HepG2 (cell line): ENCODE data around the gene BBIP1. TPM values are rescaled to one million over a fixed set of nuclear protein-coding genes. Genes with fewer than 3 reads are reported as not detected.

Experiments used
- ATAC-seq: fragments of 200-7000 bp; cut with Tn5 transposase; 3 replicates; pipeline ENCODE4 v1.9.1; 2020; ENCODE audit warnings: mild to moderate bottlenecking, moderate library complexity
- BruUV-seq: library from RNA; stranded (reverse); fragments of 400-500 nt; replicated peaks from 2 replicates; lab custom pipeline; 2021; lab: Mats Ljungman, UMichigan
- CTCF ChIA-PET: fragments of 300-600 bp; formaldehyde crosslinking; extraction: SDS; loops from one replicate; lab custom pipeline; 2021; ENCODE audit warnings: low total read pairs, inconsistent platforms, low intra/inter-chr PET ratio; lab: Yijun Ruan, JAX
- POLR2A ChIA-PET: fragments of 350-600 bp; sonication (Branson Sonifier 250); formaldehyde crosslinking; loops from one replicate; lab custom pipeline; 2020; ENCODE audit warnings: antibody characterized with exemption, inconsistent platforms; lab: Yijun Ruan, JAX
- DNase-seq: peaks from one replicate; pipeline ENCODE4 v3.0.0-alpha.2; 2015; ENCODE audit warnings: low spot score
- FAIRE-seq: peaks from 3 replicates; lab custom pipeline; 2011; peaks lifted over from hg19 to GRCh38; lab: Jason Lieb, UNC
- H2AFZ ChIP-seq: one replicate; pipeline ENCODE4 v1.6.1; 2011; ENCODE audit warnings: low read length, inconsistent platforms
- H3K27ac ChIP-seq: fragments of 300-600 bp; 3 replicates; pipeline ENCODE4 v1.8.0; 2011; ENCODE audit warnings: mixed run types, mild to moderate bottlenecking, mixed read lengths, low read length, inconsistent platforms; ENCODE audit not compliant: insufficient read depth; ENCODE audit errors: extremely low read length
- H3K27me3 ChIP-seq, 2 experiments: fragments of 200-600 bp in 1 of 2; 2 replicates in 1 of 2; 3 replicates in 1 of 2; pipeline versions ENCODE4 v1.6.0 to v1.8.0; 2011; ENCODE audit warnings: low read length in 2 of 2, mild to moderate bottlenecking in 2 of 2, moderate library complexity in 2 of 2, inconsistent platforms in 1 of 2; ENCODE audit not compliant: insufficient read depth in 2 of 2, control insufficient read depth in 1 of 2
- H3K36me3 ChIP-seq, 2 experiments: fragments of 200-600 bp in 1 of 2; replicated peaks in 1 of 2; 2 replicates in 1 of 2; 3 replicates in 1 of 2; pipeline versions ENCODE4 v1.5.1 to v1.8.0; 2011; ENCODE audit warnings: low read length in 2 of 2, inconsistent platforms in 1 of 2; ENCODE audit not compliant: insufficient read depth in 2 of 2, control insufficient read depth in 1 of 2
- H3K4me1 ChIP-seq: 2 replicates; pipeline ENCODE4 v1.5.1; 2012; ENCODE audit warnings: low read length, inconsistent platforms; ENCODE audit not compliant: insufficient read depth
- H3K4me2 ChIP-seq: 2 replicates; pipeline ENCODE4 v1.6.0; 2011; ENCODE audit warnings: low read depth, low read length, inconsistent platforms
- H3K4me3 ChIP-seq, 3 experiments: fragments of 200-600 bp in 1 of 3; sonication (generic), shearing (Covaris generic) in 1 of 3; replicated peaks in 1 of 3; 2 replicates each; pipeline ENCODE4 v1.5.1; 2011 to 2016; ENCODE audit warnings: low read length in 3 of 3, inconsistent platforms in 2 of 3, low read depth in 2 of 3, mild to moderate bottlenecking in 2 of 3, control low read depth in 1 of 3, mixed read lengths in 1 of 3; ENCODE audit not compliant: insufficient read depth in 1 of 3
- H3K79me2 ChIP-seq: one replicate; pipeline ENCODE4 v1.6.1; 2011; ENCODE audit warnings: low read length, inconsistent platforms; ENCODE audit not compliant: insufficient read depth
- H3K9ac ChIP-seq: 2 replicates; pipeline ENCODE4 v1.6.0; 2011; ENCODE audit warnings: mild to moderate bottlenecking, low read depth, low read length, inconsistent platforms; ENCODE audit not compliant: insufficient read depth
- H3K9me3 ChIP-seq: 2 replicates; pipeline ENCODE4 v1.5.1; 2012; ENCODE audit warnings: mild to moderate bottlenecking, low read length
- H4K20me1 ChIP-seq: 2 replicates; pipeline ENCODE4 v1.6.0; 2011; ENCODE audit warnings: inconsistent platforms, mild to moderate bottlenecking, low read length, moderate library complexity; ENCODE audit not compliant: insufficient read depth
- DPF2 ChIP-seq: sonication (generic); formaldehyde crosslinking; IDR thresholded peaks from 2 replicates; pipeline ENCODE4 v1.4.0; 2020; ENCODE audit warnings: mild to moderate bottlenecking, low read depth, missing genetic modification reagents, borderline replicate concordance
- FOXA1 ChIP-seq, 2 experiments: fragments of 450-650 bp in 1 of 2; sonication (generic) in 1 of 2; formaldehyde crosslinking in 1 of 2; IDR thresholded peaks; 2 replicates each; pipeline versions ENCODE4 v1.4.0 to v1.6.1; 2016 to 2020; ENCODE audit warnings: missing genetic modification reagents in 1 of 2
- RFX1 ChIP-seq: fragments of 450-650 bp; IDR thresholded peaks from 2 replicates; pipeline ENCODE4 v1.6.1; 2017
- ZBTB3 ChIP-seq: sonication (generic); formaldehyde crosslinking; IDR thresholded peaks from 2 replicates; pipeline ENCODE4 v1.4.0; 2020; ENCODE audit warnings: low read depth, mild to moderate bottlenecking, moderate library complexity, missing genetic modification reagents, borderline replicate concordance
- ZNF180 ChIP-seq: sonication (generic); formaldehyde crosslinking; IDR thresholded peaks from 2 replicates; pipeline ENCODE4 v1.4.0; 2020; ENCODE audit warnings: low read depth, missing genetic modification reagents, borderline replicate concordance
- ZNF343 ChIP-seq: sonication (generic); formaldehyde crosslinking; IDR thresholded peaks from 2 replicates; pipeline ENCODE4 v1.4.0; 2020; ENCODE audit warnings: mild to moderate bottlenecking, missing genetic modification reagents
- WGBS: methylation state at CpG from one replicate; pipeline ENCODE4 v1.1.6; 2017; ENCODE audit warnings: low lambda C conversion rate; 5-methylcytosine and 5-hydroxymethylcytosine counted together
- in situ Hi-C: cut with HindIII; loops from 2 replicates; pipeline ENCODE4 v1.10.0; 2017; ENCODE audit warnings: low pct_unique_long_range_greater_than_20kb; ENCODE audit not compliant: extremely low pct_ligation_motif_present
- intact Hi-C: fragments of 100-400 bp; cut with micrococcal nuclease; formaldehyde crosslinking; loops from one replicate; pipeline ENCODE4 v1.10.0; 2022; ENCODE audit not compliant: unreplicated experiment
- polyA plus RNA-seq, 8 experiments: library from polyadenylated mRNA; depleted of rRNA in 3 of 8; stranded (reverse) in 7 of 8; unstranded in 1 of 8; fragments of >200 nt; fragmentation: Illumina TruSeq in 4 of 8; extraction: Trizol in 4 of 8; gene quantifications; 2 replicates each; pipeline versions ENCODE4 v1.2.1 to v1.2.3, GENCODE V29; 2011 to 2016; ENCODE audit warnings: low read depth in 4 of 8, missing spikeins in 1 of 8, mixed read lengths in 1 of 8; ENCODE audit not compliant: insufficient read depth in 1 of 8
- total RNA-seq, 5 experiments: library from RNA; depleted of rRNA; stranded (reverse); fragments of >200 nt; fragmentation: Illumina TruSeq; extraction: Trizol; gene quantifications; 2 replicates each; pipeline ENCODE4 v1.2.3, GENCODE V29; 2016; ENCODE audit warnings: low read depth in 1 of 5
- TF ChIP-seq, protein P1 (sequence below): sonication (generic); formaldehyde crosslinking; IDR thresholded peaks from 2 replicates; pipeline ENCODE4 v1.9.0; 2021; ENCODE audit warnings: mild to moderate bottlenecking, missing genetic modification reagents
- TF ChIP-seq, protein P2 (sequence below): sonication (generic); formaldehyde crosslinking; IDR thresholded peaks from 2 replicates; pipeline ENCODE4 v1.5.0; 2020; ENCODE audit warnings: missing genetic modification reagents, mild to moderate bottlenecking, borderline replicate concordance

The BBIP1 gene
- total and polyA plus RNA-seq, 2 of the 13 experiments (the other 11 are each of a cell fraction or from before 2014, with no cell fraction given), result 18.3 to 24.1 TPM

DNA sequence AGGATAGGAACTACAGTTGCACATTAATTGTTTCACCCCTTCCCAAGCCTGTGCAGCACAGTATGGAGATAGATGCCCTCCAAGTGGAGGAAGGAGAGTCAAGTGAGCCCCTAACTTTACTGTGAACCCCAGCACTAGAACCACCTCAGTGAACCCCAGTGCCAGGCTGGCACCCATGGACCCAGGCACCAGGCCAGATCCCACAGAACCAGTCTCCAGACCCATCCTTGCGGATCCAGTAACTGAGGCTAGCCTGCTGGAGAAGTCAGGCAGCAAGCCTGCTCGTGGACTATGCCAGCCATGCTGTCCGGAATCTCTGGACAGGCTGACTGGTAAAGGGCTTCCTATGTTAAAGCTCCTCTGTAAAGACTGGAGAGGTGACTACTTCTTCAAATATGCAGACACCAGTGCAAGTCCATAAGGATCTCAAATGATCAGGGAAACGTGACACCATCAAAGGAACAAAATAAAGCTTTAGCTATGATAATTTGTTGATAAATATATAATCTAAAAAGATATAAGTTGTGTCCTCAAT lies 28.1 kb upstream of the BBIP1 start (continued):
- TF ChIP-seq, protein P1, sequence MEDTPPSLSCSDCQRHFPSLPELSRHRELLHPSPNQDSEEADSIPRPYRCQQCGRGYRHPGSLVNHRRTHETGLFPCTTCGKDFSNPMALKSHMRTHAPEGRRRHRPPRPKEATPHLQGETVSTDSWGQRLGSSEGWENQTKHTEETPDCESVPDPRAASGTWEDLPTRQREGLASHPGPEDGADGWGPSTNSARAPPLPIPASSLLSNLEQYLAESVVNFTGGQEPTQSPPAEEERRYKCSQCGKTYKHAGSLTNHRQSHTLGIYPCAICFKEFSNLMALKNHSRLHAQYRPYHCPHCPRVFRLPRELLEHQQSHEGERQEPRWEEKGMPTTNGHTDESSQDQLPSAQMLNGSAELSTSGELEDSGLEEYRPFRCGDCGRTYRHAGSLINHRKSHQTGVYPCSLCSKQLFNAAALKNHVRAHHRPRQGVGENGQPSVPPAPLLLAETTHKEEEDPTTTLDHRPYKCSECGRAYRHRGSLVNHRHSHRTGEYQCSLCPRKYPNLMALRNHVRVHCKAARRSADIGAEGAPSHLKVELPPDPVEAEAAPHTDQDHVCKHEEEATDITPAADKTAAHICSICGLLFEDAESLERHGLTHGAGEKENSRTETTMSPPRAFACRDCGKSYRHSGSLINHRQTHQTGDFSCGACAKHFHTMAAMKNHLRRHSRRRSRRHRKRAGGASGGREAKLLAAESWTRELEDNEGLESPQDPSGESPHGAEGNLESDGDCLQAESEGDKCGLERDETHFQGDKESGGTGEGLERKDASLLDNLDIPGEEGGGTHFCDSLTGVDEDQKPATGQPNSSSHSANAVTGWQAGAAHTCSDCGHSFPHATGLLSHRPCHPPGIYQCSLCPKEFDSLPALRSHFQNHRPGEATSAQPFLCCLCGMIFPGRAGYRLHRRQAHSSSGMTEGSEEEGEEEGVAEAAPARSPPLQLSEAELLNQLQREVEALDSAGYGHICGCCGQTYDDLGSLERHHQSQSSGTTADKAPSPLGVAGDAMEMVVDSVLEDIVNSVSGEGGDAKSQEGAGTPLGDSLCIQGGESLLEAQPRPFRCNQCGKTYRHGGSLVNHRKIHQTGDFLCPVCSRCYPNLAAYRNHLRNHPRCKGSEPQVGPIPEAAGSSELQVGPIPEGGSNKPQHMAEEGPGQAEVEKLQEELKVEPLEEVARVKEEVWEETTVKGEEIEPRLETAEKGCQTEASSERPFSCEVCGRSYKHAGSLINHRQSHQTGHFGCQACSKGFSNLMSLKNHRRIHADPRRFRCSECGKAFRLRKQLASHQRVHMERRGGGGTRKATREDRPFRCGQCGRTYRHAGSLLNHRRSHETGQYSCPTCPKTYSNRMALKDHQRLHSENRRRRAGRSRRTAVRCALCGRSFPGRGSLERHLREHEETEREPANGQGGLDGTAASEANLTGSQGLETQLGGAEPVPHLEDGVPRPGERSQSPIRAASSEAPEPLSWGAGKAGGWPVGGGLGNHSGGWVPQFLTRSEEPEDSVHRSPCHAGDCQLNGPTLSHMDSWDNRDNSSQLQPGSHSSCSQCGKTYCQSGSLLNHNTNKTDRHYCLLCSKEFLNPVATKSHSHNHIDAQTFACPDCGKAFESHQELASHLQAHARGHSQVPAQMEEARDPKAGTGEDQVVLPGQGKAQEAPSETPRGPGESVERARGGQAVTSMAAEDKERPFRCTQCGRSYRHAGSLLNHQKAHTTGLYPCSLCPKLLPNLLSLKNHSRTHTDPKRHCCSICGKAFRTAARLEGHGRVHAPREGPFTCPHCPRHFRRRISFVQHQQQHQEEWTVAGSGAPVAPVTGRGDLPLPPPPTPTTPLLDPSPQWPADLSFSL (CRISPR knock-in tag), result no peak
- TF ChIP-seq, protein P2, sequence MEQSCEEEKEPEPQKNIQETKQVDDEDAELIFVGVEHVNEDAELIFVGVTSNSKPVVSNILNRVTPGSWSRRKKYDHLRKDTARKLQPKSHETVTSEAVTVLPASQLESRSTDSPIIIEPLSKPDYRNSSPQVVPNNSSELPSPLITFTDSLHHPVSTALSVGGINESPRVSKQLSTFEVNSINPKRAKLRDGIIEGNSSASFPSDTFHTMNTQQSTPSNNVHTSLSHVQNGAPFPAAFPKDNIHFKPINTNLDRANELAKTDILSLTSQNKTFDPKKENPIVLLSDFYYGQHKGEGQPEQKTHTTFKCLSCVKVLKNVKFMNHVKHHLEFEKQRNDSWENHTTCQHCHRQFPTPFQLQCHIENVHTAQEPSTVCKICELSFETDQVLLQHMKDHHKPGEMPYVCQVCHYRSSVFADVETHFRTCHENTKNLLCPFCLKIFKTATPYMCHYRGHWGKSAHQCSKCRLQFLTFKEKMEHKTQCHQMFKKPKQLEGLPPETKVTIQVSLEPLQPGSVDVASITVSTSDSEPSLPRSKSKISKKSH (CRISPR knock-in tag), result no peak

DNA sequence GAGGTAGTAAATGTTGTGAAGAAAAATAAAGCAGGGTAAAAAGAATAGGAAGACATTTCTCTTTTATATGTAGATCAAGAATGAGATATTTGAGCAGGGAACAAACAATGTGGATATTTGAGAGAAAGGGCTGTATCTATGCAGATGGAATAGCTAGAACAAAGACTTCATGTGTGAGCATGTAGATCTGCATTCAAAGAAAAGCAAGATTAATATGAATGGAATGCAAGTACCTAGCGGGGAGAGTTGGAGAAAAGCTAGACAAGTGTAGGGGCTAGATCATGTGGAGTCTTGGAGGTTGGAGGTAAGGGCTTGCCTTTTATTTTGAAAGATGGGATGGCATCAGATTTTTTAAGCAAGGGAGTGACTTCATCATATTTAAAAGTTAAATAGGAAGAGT lies 27.5 kb upstream of the BBIP1 start:
- FAIRE-seq, result no peak
- H3K4me3 ChIP-seq, result no peak overlapping the region
- WGBS, result 97% methylated on average over 1 of the region's 1 CpG
- no peaks in the 10 kb centered on the region for H3K4me1 ChIP-seq
- ChIA-PET POLR2A (no interaction called here), CTCF (no interaction called here)
- no peaks in the 10 kb centered on the region for H3K9me3 ChIP-seq
- no TSS peak for BruUV-seq
- H4K20me1 ChIP-seq, result 0 out of 2 replicates have a peak, but pooled peaks cover 3% of the 10 kb centered on the region
- no peak overlapping the region for H3K9ac ChIP-seq
- H3K27me3 ChIP-seq, result no peaks in the 10 kb centered on the region
- intact Hi-C loops, result no loop called here
- in situ Hi-C loops, result no loop called here
- H3K36me3 ChIP-seq, result peaks cover 0 to 4% of the 10 kb centered on the region in 2 experiments; a peak in 1 of 5 replicates
- no peak overlapping the region for H3K27ac ChIP-seq
- H2AFZ ChIP-seq, result no peak overlapping the region
- no peak overlapping the region for H3K4me2 ChIP-seq
- no peak for ATAC-seq
- peaks cover 22% of the 10 kb centered on the region for H3K79me2 ChIP-seq
- DNase-seq, result no peak
- TF ChIP-seq ZNF343 (CRISPR knock-in tag) (no peak), DPF2 (CRISPR knock-in tag) (no peak), FOXA1 (IDR thresholded peaks at IDR 0.05) (no peak), FOXA1 (CRISPR knock-in tag; IDR thresholded peaks at IDR 0.05) (no peak), ZBTB3 (CRISPR knock-in tag) (no peak), ZNF180 (CRISPR knock-in tag) (no peak), RFX1 (no peak)
